Left cardiac atrium (tissue), 4 donors: ENCODE measurements around the gene FAM163B. TPM values are rescaled to one million over a fixed set of nuclear protein-coding genes. Genes with fewer than 3 reads are reported as not detected.

ENCODE experiments used
- ATAC-seq, 2 donors: fragments of 200-7000 bp; cut with Tn5 transposase; one replicate each; pipeline ENCODE4 v1.9.1; 2020; ENCODE audit warnings: mild to moderate bottlenecking in 2 of 2, moderate library complexity in 2 of 2
- DNase-seq: peaks from one replicate; pipeline ENCODE4 v3.0.0-alpha.2; 2020
- intact Hi-C, 2 donors: fragments of 100-400 bp; cut with DNase I; formaldehyde crosslinking; loops; one replicate each; pipeline versions ENCODE4 v1.14.1 to v1.15.1; 2022 to 2023
- total RNA-seq, 2 donors: library from RNA; stranded (reverse); fragmentation: NEBNext Ultra II Directional; extraction: Animal tissue kit (Norgen Biotek cat#: 25700); gene quantifications; one replicate each; pipeline ENCODE4 v1.2.1, GENCODE V29; 2021
- donor health status: DM: no; HTN: yes; CAD: no.
- donor health status: DM: no; HTN: yes; CAD: no; lungs with severe emphysema.
- donor health status: DM: yes; HTN: yes; CAD: no.
- donor health status: Dilated cardiomyopathy.

FAM163B gene
- total RNA-seq, 2 donors from 2014 or later, result 0.37 TPM; not detected in 1

- ATAC-seq, result no peak
- no peak for DNase-seq
- intact Hi-C loops, result no loop called here
Measured at GRCh38 chr9:133622555-133622954, 13.4 kb upstream of the FAM163B start.

- ATAC-seq (no peak), DNase-seq (no peak)
- intact Hi-C loops, result no loop called here
Measured at GRCh38 chr9:133621725-133622267, 12.6 kb upstream of the FAM163B start.

GRCh38 chr9:133619791-133620190 lies 10.6 kb upstream of the FAM163B start:
- ATAC-seq (no peak), DNase-seq (no peak)
- intact Hi-C loops, result no loop called here

DNA sequence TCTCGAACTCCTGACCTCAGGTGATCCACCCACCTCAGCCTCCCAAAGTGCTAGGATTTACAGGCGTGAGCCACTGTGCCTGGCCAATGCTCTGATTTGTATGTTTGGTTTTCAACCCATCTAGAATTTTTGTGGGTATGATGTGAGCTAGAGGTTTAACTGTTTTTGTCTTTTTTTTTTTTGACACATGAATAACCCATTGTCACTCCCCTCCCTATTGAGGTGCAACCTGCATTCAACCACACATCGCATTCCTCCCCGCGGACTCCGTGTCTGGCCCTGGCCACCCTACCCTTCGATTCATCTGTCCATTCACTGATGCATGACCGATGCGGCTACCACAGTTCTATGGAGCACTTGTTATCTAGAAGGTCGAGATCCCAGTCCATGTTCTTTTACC lies 9.5 kb upstream of the FAM163B start:
- DNase-seq (no peak), ATAC-seq (no peak)
- intact Hi-C loops, result no loop called here

GRCh38 chr9:133616643-133617405 lies 7.6 kb upstream of the FAM163B start:
- DNase-seq (no peak), ATAC-seq (no peak)
- intact Hi-C loops, result no loop called here

DNA sequence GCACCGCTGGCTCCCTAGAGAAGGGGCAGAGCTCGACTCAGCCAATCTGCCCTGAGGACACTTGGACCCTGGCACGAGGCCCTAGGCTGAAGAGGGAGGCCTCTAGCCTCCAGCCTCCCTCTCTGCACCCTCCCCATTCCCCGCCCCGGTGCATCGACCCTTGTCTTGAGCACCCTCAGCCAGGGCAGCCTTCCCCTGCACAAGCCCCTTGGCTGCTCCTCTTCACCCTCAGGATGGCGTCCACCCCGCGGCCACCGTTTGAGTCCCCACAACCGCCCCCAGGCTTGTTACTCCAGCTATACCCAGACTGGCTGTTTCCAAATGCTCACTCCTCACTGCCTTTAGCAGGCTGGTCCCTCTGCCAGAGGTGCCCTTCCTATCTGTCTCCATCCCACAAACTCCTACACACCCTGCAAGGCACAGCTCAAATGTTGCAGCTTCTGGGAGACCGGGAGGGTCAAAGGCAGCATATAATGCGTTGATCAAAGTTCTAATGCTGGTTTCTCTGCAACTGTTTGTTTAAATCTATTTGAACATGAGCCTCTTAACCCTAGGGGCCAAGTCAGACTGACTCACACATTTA lies 6.5 kb upstream of the FAM163B start:
- intact Hi-C loops, result no loop called here
- DNase-seq, result no peak
- no peak for ATAC-seq

DNA sequence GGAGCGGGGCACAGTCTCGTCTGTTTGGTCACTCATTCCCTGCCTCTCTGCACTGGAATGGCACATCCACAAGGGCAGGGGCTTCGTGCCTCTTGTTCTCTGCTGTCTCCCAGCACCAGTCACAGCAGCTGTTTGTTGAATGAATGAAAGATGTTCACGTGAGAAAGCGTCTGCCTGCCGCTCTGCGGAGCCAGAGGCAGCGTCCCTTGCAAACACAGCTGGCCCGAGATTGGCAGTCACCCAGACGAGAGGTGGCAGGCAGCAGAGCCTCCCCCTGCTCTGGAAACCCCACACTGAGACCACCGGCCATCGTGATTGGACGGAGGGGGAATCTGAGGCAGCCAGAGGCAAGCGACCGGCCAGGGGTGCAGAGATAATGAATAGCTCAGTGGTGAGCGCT lies 6.0 kb upstream of the FAM163B start:
- no peak for DNase-seq
- intact Hi-C loops, result no loop called here

DNA sequence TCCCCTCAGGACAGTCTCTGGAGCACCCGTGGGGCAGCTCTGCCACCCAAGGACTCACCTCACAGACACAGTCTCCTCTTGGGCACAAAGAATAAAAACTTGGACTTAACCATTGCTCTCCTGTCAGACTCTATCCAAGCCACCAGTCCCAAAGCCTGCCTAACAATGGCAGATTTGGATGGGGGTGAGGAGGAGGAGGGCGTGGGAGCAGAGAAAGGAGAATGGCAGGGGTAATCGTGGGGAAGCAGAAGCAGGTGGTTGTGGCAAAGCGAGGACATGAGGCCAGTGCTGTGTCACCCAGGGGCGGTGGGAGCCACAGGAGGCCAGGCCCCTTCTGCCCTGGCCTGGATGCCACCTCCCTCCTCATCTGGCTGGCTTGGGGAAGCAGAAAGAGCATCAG lies 5.5 kb upstream of the FAM163B start:
- no peak for ATAC-seq
- no peak for DNase-seq
- intact Hi-C loops, result no loop called here

More for the DNA sequence above, 6.0 kb upstream of the FAM163B start:
- ATAC-seq, result no peak

DNA sequence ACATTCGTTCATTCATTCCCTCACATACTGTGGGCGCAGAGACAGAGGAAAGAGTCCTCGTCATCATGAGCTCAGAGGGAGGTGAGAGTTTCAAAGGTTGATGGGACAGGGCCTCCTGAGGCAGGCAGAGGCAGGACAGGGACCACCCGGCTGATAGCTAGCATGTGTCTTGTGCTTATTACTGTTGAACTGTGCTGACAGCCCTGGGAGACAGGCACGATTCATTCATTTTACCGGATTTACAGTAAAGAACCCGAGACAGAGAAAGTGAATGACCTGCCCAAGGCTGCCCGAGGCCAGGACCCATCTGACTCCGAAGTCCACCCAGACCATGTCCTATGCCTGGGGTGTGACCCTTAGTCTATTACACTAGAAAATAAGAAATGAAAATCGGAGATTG lies 4.9 kb upstream of the FAM163B start:
- no peak for DNase-seq
- intact Hi-C loops, result no loop called here

DNA sequence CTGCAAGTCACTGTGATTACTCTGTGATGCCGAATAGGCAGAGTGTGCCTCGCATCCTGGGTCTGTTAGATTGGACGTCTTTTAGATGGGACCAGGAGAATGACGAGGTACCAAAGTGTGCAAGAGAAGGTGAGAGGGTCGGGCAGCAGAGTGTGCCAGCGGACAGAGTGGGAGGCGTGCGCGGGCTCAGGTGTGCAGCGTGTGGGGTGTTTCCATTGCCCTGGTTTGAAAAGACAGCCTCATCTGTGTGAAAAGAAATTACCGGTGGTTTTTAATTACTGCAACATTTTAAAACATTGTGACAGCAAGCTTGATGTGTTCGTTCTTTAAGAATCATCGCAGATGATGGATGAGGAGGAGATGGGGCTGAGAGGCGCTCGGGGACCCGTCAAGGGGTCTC lies 4.2 kb upstream of the FAM163B start:
- DNase-seq, result no peak
- intact Hi-C loops, result no loop called here
- ATAC-seq, result no peak

More for the DNA sequence above, 4.9 kb upstream of the FAM163B start:
- ATAC-seq, result no peak

DNA sequence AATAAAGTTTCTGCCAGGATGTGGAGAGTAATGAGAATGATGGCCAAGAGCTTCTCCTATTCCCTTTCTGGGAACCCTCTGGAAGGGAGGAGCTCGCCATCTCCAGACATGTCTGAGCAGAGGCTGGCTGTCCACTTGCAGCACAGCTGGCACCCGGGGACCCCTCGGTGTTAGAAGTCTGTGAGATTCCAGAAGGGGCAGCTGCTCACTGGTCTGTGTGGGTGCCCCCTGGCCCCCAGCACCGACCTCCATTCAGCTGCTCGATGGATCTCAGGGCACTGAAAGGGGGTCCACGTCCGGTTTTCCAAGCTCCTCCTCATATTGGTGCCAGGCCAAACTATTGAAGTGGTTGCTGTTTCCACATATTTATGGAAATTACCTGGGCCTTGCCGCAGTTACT lies 3.6 kb upstream of the FAM163B start:
- intact Hi-C loops, result no loop called here
- ATAC-seq (no peak), DNase-seq (no peak)

DNA sequence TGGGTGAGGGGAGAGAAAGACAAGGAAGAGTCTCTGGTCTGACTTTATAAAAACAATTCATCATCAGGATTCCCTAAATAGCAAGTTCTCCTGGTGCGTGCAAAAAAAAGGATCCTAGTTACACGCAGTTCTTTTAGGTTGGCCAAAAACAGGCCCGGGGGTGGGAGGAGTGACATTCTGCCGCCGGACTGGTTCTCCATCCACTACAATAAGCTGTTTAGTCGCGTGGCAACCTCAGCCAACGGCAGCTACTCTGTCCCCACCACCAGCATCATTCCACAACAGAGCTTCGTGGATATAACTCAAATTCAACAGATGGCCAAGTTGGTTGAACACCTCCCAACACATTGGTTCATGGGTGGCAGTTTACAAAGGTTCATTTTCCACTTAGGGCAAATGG lies 2.9 kb upstream of the FAM163B start:
- intact Hi-C loops, result no loop called here
- no peak for ATAC-seq
- DNase-seq, result no peak

- ATAC-seq (no peak), DNase-seq (no peak)
- intact Hi-C loops, result no loop called here
Measured at GRCh38 chr9:133610845-133611244, 1.7 kb upstream of the FAM163B start.

- no peak for ATAC-seq
- intact Hi-C loops, result no loop called here
- DNase-seq, result no peak
Measured at GRCh38 chr9:133608889-133609288, 300 bp downstream of the FAM163B start.

- DNase-seq, result no peak
- intact Hi-C loops, result no loop called here
Measured at GRCh38 chr9:133608382-133608781, 807 bp downstream of the FAM163B start.

GRCh38 chr9:133607976-133608375 lies 1.2 kb downstream of the FAM163B start:
- ATAC-seq (no peak), DNase-seq (no peak)
- intact Hi-C loops, result no loop called here

More at GRCh38 chr9:133608382-133608781, 807 bp downstream of the FAM163B start:
- ATAC-seq, result no peak

DNA sequence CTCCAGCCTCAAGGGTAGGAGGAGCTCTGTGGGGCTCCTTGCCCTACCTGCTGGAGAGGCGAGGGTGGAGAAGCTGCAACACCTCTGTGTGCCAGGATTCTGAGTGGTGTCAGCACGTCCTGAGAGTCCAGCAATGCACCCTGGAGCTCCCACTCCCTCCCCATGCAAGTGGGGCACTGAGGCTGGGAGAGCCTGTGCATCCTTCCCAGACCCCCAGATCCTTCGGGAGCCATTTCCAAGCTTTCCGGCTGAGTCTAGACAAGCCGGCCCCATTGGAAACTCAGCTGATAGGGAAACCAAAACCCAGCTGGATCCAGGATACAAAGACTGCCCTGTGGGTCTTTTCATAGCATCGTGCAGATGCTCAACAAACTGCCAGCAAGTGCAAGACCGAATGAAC lies 1.8 kb downstream of the FAM163B start:
- intact Hi-C loops, result no loop called here
- DNase-seq (no peak), ATAC-seq (no peak)

- intact Hi-C loops, result no loop called here
- DNase-seq, result no peak
- ATAC-seq, result no peak
Measured at GRCh38 chr9:133606708-133607025, 2.5 kb downstream of the FAM163B start.

- no peak for ATAC-seq
- intact Hi-C loops, result no loop called here
Measured at GRCh38 chr9:133605856-133606707, 3.1 kb downstream of the FAM163B start.

DNA sequence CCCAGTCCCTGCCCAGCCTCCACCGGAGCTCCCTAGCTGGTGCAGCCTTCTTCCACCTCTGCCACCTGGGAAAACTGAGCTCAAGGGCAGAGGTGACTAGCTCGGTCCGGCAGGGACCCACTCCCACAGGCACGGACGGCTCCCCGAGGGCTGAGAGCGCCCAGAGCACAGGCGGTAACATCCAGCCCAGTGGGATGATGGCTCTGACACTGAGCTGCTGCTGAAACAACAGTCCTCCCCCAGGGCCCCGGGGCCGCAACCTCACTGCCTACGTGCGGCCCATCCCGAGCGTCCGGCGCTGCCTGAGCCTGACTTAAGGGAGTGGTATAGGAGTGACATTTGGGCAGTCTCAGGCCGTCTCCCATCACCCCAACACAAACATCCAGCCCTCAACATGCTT lies 3.7 kb downstream of the FAM163B start:
- no peak for DNase-seq
- intact Hi-C loops, result no loop called here
- ATAC-seq, result no peak

More at GRCh38 chr9:133605856-133606707, 3.1 kb downstream of the FAM163B start:
- no peak for DNase-seq
